GM12873 (cell line): ENCODE data around the gene DPAGT1.

ENCODE experiments used
- TF ChIP-seq, protein P1 (sequence below): IDR thresholded peaks from 2 replicates; pipeline ENCODE4 v1.5.1; 2012; ENCODE audit warnings: low read depth, mild to moderate bottlenecking, moderate library complexity, low read length, control low read depth; ENCODE audit not compliant: insufficient read depth; ENCODE audit errors: missing control alignments

Gene DPAGT1

DNA sequence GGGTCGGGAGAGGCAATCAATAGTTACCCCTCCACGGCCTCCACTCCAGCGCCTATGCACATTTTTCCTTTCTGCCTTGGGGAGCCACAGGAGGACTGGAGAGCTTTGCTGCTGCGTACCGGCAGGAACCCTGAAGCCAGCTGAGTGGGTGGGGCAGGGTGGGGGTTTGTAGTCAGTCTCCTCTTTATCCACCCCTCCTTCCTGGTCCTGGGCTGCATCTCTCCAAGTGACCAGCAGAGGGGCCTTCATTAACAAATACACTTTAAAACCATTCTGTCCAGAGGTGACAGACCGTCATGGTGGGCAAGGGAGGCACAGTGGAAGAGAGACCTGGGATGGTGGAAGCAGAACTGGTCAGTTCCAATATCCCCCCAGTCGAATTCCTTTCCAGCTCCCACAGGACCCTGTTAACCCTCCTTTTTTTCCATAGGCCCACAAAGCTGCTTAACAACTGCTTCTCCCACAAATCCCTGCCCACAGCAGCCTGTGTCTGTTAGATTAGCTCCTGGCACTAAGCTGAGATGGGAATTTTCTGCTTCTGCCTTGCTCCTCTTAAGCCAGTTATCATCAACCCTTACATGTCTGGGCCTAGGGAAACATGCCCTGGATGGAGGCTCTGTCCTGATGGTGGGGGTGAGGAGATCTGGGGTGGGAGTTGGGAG, 43.3 kb upstream of the DPAGT1 start:
- TF ChIP-seq, protein P1, sequence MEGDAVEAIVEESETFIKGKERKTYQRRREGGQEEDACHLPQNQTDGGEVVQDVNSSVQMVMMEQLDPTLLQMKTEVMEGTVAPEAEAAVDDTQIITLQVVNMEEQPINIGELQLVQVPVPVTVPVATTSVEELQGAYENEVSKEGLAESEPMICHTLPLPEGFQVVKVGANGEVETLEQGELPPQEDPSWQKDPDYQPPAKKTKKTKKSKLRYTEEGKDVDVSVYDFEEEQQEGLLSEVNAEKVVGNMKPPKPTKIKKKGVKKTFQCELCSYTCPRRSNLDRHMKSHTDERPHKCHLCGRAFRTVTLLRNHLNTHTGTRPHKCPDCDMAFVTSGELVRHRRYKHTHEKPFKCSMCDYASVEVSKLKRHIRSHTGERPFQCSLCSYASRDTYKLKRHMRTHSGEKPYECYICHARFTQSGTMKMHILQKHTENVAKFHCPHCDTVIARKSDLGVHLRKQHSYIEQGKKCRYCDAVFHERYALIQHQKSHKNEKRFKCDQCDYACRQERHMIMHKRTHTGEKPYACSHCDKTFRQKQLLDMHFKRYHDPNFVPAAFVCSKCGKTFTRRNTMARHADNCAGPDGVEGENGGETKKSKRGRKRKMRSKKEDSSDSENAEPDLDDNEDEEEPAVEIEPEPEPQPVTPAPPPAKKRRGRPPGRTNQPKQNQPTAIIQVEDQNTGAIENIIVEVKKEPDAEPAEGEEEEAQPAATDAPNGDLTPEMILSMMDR = peak; percentile 66

DNA sequence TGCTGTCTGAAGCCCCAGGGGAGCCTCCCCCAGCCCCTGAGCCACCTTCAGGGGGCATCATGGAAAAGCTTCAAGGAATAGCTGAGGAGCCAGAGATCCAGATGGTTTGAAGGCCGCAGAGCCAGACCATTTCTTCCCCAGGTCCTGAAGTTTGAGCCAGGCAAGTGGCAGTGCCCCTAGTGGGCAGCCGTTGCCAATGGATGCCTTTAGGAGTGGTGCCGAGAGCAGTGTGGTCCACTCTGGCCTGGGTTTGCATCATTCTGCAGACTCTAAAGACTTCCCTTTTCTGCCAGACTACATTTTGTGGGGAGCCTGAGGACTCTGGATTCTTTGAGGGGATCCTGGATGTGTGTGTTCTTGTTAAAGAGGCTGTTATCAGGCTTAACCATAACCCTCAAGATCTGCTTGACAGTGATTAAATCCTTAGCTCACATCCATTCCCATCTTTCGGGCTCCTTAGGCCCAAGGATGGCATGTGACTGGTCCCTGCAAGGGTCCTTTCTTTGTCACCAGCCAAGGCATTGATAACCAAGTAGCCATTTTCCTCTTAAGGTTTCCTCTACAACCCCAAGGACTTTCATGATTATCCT, 32.8 kb upstream of the DPAGT1 start:
- TF ChIP-seq, protein P1 = peak; percentile 73

DNA sequence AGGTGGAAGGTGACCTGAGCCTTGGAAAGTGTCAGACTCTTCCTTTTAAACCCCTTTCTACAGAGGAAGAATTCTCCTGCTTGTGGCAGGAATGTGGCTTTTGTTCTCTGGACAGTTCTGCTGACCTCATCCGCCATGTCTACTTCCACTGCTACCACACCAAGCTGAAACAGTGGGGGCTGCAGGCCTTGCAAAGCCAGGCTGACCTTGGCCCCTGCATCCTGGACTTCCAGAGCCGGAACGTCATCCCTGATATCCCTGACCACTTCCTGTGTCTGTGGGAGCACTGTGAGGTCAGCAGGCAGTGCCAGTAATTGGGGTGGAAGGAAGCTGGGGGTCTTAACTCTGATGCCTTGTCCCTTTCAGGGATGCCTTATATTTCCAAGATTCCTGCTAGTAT, 29.0 kb upstream of the DPAGT1 start:
- TF ChIP-seq, protein P1 = no peak

DNA sequence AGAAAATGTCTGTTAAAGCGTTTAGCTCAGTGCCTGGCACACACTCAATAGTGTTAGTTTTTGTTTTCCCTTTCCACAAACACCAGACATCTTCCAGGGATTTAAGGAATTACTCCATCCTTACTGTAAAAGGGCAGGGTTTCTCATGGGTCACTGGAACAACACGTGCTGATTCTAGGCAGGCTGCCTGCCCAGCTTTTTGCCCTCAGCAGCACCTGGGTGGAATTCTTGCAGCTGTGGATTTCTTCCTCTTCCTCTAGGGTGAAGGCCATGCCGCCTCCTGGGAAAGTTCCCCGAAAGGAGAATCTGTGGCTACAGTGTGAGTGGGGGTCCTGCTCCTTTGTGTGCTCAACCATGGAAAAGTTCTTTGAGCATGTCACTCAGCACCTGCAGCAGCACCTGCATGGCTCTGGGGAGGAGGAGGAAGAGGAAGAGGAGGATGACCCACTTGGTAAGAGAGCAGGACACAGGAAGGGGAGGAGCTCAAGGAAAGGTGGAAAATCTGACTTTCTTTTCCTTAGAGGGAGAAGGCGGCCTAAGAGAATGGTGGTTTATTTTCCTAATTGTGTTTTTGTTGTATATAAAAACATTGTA, 25.1 kb upstream of the DPAGT1 start:
- TF ChIP-seq, protein P1 = no peak

DNA sequence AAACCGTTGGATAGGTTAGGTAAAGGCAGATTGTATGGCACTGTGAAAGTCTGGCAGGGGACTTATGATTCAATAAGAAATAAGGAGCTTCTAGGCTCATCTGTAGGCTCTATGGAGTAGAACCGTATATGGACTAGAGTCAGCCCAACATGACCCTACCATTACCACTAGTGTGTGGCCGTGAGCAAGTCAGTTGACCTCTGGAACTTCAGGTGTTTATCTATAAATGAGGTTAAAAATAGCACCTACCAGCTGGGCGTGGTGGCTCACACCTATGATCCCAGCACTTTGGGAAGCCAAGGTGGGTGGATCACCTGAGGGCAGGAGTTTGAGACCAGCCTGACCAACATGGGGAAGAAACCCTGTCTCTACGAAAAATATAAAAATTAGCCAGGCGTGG, 24.2 kb upstream of the DPAGT1 start:
- TF ChIP-seq, protein P1 = no peak

DNA sequence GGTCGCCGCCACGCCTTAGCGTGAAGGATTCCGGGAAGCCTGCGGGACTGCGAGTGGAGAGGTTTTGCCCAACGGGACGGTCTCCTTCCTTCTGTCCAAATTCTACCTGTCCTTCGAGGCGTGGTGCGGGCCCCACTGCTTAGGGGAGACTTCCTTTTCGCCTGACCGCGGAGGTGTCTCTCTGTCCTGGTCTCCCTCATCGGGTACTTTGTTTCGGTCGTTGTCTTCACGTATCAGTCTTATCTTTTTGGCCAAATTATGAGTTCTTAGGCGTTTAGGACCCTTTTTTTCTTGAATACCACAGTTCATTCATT, 20.1 kb upstream of the DPAGT1 start:
- TF ChIP-seq, protein P1 = no peak

DNA sequence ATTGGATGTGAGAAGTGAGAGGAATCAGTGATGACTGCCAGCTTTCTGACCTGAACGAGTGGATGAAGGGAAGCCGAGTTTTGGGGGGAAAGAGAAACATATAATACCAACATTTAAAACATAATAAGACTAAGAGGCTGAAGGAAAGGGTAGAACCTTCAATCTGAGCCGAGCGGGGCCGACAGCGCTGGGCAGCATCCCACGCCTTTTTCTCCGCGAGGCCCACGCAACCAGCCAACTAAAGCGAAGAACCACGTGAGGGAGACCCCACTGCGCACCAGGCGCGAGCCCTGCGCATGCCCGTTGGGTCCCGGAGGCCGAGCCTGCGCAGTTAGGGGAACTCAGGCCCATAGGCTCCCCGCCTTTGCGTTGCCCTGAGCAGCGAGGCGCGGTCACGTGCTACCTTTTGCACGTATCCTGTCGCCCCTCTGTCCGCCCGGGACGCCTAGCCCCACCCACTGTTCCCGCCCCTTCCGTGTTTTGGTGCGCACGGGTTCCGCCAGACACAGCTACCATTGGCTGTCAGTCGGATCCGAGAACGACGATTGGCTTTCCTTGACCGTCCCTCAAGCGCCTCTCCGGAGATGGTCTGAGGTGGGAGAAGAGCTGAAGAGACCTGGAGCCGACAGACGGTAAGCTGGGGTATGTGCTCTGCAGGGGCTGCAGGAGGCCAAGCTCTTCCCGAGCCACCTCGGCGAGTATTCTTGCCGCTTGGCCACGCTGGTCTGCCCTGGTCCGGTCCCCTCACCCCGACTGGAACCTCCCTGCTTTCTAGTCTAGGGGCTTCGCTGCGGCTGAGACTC, 19.6 kb upstream of the DPAGT1 start, which contains the start of gene HINFP:
TSS of gene HINFP (plus strand) at position 573 of the 803 bp plus-strand sequence. CDS start 5,365 bp downstream, outside the sequence.
- TF ChIP-seq, protein P1 = peak; percentile 5
